Daoy (cell line): ENCODE data around the gene CTNNA1. TPM values are rescaled to one million over a fixed set of nuclear protein-coding genes. Genes with fewer than 3 reads are reported as not detected.

Experiments used
- DNase-seq: peaks from one replicate; pipeline ENCODE4 v3.0.0-alpha.2; 2015; ENCODE audit warnings: low read depth
- total RNA-seq: library from RNA; depleted of rRNA; stranded (reverse); fragments of >200 nt; shearing (Covaris generic); gene quantifications from 2 replicates; pipeline ENCODE4 v1.2.3, GENCODE V29; 2014

CTNNA1 gene
- total RNA-seq, 1 experiment from 2014 or later: 255 TPM

- no peak for DNase-seq
These were observed 96.7 kb downstream of the CTNNA1 start for GRCh38 chr5:138849882-138850281.

DNA sequence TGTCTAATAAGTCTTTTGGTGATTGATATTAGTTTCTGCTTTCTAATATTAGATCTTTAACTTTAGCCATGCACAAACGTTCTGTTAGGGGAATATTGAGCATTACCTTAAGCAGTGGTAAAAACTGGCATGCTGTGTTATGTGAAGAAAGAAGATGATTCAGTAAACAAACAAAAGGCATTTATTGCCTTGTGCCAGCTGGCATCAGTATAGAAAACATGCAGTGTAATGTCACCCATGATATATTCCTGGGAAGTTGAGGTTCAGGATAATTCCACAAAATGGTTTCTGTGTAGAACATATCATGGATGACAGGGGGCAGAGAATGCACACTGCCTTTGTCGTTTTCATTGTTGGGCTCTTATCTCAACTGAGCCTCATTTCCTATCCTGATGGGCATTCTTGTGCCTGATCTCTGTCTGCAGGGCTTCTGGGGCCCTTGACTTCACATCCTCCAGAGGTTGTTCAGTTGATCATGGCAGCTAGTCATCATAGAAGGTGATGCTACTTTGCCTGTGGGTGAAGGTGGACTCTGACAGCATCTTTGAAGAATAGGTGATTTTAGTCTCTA, 97.7 kb downstream of the CTNNA1 start:
- DNase-seq: no peak

DNA sequence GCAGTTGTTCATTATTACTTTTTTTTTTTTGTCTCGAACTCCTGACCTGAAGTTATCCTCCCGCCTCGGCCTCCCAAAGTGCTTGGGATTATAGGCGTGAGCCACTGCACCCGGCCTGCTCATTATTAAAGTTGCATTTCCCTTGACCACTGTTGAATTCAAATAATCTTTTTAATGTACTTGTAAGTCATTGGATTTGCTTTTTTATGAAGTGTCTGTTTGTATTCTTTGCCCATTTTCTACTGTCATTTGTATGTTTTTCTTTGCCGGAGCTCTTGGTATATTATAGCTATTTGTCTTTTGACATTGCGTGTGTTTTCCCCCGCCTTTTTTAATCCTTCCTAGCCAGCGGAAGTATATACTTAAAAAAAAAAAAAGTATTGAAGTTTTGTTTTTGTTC, 99.9 kb downstream of the CTNNA1 start:
- DNase-seq: no peak

GRCh38 chr5:138867011-138867410, 113.8 kb downstream of the CTNNA1 start:
- DNase-seq: no peak

DNA sequence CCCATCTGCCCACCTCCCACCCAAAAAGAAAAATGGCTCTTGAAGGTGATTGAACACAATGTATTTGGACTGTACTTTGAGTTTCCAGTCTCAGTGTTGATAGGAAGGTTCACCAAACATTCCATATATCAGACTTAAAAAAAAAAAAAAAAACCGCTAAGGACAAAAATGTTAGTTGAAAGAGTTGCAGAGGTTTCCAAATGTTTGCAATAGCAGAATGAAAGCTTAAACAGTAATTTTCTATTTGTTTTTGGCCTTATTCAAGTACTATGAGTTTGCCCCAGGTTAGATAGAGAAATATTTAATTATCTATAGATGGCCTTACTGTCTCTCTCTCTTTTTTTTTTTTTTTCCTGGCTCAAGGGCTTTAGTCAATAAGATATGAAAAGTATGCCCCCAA, 115.8 kb downstream of the CTNNA1 start:
- no peak for DNase-seq

- DNase-seq: peak; percentile 25
These were observed 116.7 kb downstream of the CTNNA1 start for GRCh38 chr5:138869763-138870500.

DNA sequence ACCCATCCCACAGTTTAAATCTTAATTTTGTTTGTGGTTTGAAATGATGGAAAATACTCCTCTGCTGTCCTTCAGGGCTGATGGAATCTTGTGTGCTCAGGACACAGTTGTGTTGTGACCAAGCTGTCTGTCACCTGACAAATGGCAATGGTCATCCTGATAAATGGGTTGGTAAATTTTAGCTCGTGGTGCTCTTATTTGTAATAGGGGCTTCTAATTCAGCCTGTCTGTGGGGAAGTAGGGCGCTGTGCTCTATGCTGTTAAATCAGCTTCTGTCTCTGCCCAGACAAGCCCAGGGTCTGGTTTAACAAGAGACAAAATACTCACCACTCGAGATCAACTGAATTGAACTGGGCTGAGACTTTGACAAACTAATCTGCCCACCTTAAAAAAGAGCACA, 117.4 kb downstream of the CTNNA1 start:
- DNase-seq: no peak

DNA sequence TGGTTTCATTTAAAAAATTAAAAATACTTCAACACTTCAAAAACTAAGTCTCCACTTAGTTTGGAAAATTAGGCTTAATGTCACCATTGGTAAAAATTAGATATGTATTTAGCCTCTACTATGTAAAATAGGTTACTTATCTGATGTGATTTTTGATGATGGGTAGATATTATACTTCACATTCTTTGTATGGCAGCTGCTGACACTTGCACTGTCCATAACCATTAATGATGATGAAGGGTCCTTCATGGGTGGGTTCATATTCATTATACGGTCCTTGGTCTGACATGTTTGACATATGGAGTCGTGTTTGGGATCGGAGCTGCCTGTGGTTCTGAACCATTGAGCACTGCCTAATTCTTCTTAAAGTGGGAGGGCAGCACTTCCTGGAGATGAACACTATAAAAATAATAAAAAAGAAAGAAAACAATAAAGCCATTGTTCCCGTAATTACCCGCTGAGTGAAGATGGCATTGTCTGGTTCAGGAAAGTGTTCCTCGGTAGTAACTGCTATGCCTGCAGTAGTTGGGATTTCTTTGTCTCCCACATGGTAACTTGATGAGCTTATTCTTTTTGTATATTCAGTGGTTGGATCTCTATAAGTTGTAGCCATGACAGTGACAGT, 119.7 kb downstream of the CTNNA1 start:
- DNase-seq: no peak

- no peak for DNase-seq
These were observed 120.4 kb downstream of the CTNNA1 start for GRCh38 chr5:138873466-138874221.

DNA sequence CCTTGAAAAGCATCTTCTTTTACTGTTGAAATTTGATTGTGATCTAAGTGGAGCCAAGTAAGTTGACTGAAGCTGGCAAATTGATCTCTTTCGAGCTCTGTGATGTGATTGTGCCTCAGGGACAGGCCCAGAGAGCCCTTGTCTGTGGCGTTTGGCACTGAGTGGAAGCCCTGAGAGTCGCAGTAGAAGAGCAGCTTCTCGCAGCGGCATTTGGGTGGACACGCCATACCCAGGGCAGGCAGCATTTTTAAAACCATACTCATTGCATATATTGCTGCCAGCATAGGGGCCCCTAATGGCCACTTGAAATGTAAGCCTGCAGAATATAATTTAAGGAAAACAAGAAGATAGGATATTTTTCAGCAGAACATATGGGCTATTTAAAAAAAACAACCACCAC, 121.0 kb downstream of the CTNNA1 start:
- DNase-seq: peak; percentile 25

DNA sequence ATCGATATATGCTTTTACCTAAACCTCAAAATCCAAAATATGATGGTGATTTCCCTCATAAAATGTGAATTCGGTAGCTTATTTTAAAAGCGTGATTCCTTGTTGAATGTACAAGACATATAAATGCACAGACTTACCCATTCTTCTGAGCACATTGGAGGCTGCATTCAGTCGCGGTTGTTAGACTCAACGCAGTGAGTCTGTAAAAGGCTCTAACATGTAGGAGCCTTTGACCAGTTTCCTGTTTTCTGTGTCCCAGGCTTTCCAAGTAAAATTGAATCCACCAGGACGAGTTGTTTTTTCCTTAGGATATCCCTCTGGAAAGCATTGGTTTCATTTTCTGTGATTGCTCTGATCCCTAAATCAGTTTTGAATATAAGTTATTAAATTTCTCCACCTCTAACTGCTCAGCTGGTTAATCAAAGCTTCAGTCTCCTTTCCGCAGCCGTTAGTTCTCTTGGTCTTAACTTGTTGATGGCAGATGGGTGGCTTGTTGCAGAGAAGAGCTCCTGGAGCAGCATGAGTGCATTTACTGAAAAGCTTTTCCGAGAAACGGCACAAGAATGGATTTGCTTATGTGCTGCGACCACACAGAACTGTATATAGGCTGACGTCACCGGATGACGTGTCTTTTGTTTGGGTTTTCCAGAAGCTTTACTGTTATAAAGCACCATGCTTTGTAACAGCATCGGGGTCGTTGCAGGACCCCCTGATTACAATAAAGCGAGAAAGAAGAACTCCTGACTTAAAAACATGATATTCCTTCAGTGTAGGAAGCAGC, 121.7 kb downstream of the CTNNA1 start, which contains the start of gene LRRTM2:
Gene LRRTM2, minus strand, starts transcription at position 565 of the 781 bp plus-strand sequence. Its CDS starts 424 bp downstream, at position 141.
- DNase-seq: peak; percentile 85

DNA sequence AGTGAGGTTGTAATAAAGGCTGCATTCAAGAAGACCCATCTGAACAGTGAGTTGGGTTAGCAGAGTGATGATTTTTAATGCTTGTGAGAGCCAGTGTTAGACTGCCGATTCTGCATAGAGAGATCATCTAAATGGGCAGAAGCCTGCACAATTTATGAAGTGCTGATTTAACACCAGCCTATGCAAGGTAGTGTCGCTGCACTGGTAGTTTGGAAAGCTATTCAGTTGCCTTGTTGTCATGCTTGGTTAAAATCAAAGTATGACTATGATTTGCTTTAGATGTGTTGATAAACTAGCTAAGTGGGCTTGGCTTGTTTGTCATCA, 122.3 kb downstream of the CTNNA1 start:
- DNase-seq: no peak

- no peak for DNase-seq
These were observed 122.7 kb downstream of the CTNNA1 start for GRCh38 chr5:138875946-138876345.

- DNase-seq: no peak
These were observed 123.6 kb downstream of the CTNNA1 start for GRCh38 chr5:138876811-138877210.

DNA sequence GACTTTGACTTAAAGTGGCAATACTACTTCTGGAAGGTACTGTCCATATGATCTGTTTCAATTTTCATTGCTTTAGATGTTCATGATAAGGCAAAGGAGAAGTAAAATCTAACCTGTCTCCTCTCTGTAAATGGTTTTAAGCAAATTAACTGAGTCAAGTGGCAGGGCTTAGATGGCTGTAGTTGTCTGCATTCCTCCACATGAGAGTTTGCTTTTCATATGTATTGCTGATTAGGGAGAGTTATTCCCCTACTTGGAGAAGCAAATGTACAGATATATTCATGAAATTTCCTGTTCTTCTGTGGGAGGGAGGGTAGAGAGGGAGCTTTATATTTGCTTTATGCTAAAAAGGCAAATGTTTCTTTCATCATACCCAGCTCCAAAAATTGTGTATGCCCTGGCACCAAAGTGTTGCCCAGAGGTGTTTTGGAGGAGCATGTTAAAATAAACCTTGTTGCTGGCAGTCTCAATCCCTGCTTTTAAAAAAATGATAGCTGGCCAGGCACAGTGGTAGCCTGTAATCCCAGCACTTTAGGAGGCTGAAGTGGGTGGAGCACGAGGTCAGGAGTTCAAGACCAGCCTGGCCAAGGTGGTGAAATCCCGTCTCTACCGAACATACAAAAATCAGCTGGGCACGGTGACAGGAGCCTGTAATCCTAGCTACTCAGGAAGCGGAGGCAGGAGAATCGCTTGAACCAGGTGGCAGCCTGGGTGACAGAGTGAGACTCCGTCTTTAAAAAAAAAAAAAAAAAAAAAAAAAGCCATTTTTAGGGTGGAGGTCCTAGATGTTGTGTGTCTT, 125.4 kb downstream of the CTNNA1 start:
- no peak for DNase-seq

DNA sequence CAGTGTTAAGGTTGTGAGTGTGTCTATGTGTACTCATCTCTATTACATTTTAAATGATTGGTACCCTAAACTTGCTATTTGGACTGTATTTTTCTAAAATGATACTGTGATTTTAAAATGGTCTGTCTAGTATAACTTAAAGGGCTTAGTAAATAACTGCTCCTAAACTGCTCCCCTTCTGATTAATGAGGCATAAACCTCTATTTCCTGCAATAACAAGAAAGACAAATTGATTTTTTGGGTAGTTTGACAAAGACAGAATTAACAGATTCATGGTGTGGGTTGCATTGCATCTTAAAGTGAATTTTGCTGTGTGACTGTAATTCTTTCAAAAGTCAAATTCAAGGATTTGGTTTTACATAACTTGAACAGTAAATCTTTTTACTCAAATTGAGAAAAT, 130.0 kb downstream of the CTNNA1 start:
- no peak for DNase-seq

- no peak for DNase-seq
These were observed 130.9 kb downstream of the CTNNA1 start for GRCh38 chr5:138884094-138884493.

GRCh38 chr5:138884554-138884953, 131.3 kb downstream of the CTNNA1 start:
- no peak for DNase-seq

DNA sequence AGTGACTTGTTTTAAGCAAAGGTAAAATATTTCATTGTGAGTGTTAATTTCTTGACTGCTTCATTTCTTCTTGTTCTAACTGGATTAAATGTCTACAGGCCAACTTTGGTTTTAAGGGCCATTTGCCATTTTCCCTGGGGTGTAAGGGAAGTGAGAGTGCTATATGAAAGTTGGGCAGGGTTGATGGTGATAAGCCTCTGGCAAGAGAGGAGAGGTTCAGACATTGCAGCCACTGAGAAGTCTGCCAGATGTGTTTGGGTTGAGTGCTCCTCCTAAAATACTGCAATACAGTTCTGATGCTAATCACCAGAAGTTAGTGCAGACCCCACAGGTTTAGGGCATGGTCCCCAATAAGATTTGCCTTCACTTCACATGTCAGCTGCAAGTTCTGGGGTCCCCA, 136.8 kb downstream of the CTNNA1 start:
- DNase-seq: no peak

GRCh38 chr5:138890644-138891043, 137.4 kb downstream of the CTNNA1 start:
- DNase-seq: no peak

GRCh38 chr5:138895918-138896317, 142.7 kb downstream of the CTNNA1 start:
- DNase-seq: no peak
